Neuron (in vitro differentiated cells): ENCODE data around the gene RNF214.

ENCODE experiments used
- H2AFZ ChIP-seq: one replicate; pipeline ENCODE4 v1.6.1; 2013; ENCODE audit warnings: low read depth, mild to moderate bottlenecking, inconsistent platforms, low read length, moderate library complexity
- H3K27me3 ChIP-seq: one replicate; pipeline ENCODE4 v1.6.1; 2013; ENCODE audit warnings: low read length; ENCODE audit not compliant: insufficient read depth
- H3K36me3 ChIP-seq: one replicate; pipeline ENCODE4 v1.6.1; 2013; ENCODE audit warnings: low read length; ENCODE audit not compliant: insufficient read depth
- H3K4me1 ChIP-seq: one replicate; pipeline ENCODE4 v1.6.1; 2013; ENCODE audit warnings: low read length; ENCODE audit not compliant: insufficient read depth
- H3K4me3 ChIP-seq: 2 replicates; pipeline ENCODE4 v1.5.1; 2013; ENCODE audit warnings: mild to moderate bottlenecking, low read length, moderate library complexity
- H3K9me3 ChIP-seq: one replicate; pipeline ENCODE4 v1.6.1; 2013; ENCODE audit warnings: low read length

The RNF214 gene

GRCh38 chr11:117223741-117224689 lies 8.5 kb upstream of the RNF214 start:
- Histone ChIP-seq H2AFZ (no peak overlapping the region), H3K36me3 (peaks cover 56% of the 10 kb centered on the region), H3K9me3 (no peaks in the 10 kb centered on the region), H3K4me3 (no peak overlapping the region), H3K4me1 (no peaks in the 10 kb centered on the region), H3K27me3 (no peaks in the 10 kb centered on the region)

- H3K4me3 ChIP-seq = no peak overlapping the region
- H3K27me3 ChIP-seq = no peaks in the 10 kb centered on the region
- peaks cover 46% of the 10 kb centered on the region for H3K36me3 ChIP-seq
- H3K9me3 ChIP-seq = no peaks in the 10 kb centered on the region
- H3K4me1 ChIP-seq = peaks cover 2% of the 10 kb centered on the region
- H2AFZ ChIP-seq = no peak overlapping the region
Observed at GRCh38 chr11:117225553-117226170, 6.8 kb upstream of the RNF214 start.

- Histone ChIP-seq H3K36me3 (peaks cover 39% of the 10 kb centered on the region), H3K4me3 (no peak overlapping the region), H2AFZ (no peak overlapping the region), H3K27me3 (no peaks in the 10 kb centered on the region), H3K9me3 (no peaks in the 10 kb centered on the region), H3K4me1 (peaks cover 13% of the 10 kb centered on the region)
Observed at GRCh38 chr11:117226388-117227385, 5.8 kb upstream of the RNF214 start.

GRCh38 chr11:117228091-117228490 lies 4.4 kb upstream of the RNF214 start:
- Histone ChIP-seq H3K36me3 (peaks cover 32% of the 10 kb centered on the region), H3K4me3 (no peak overlapping the region)

GRCh38 chr11:117229411-117229810 lies 3.1 kb upstream of the RNF214 start:
- peaks cover 23% of the 10 kb centered on the region for H3K36me3 ChIP-seq
- H3K9me3 ChIP-seq = no peaks in the 10 kb centered on the region
- no peak overlapping the region for H2AFZ ChIP-seq
- H3K4me1 ChIP-seq = peaks cover 27% of the 10 kb centered on the region
- no peak overlapping the region for H3K4me3 ChIP-seq
- no peaks in the 10 kb centered on the region for H3K27me3 ChIP-seq

More at GRCh38 chr11:117228091-117228490, 4.4 kb upstream of the RNF214 start:
- H3K27me3 ChIP-seq = no peaks in the 10 kb centered on the region
- peaks cover 15% of the 10 kb centered on the region for H3K4me1 ChIP-seq
- H3K9me3 ChIP-seq = no peaks in the 10 kb centered on the region
- H2AFZ ChIP-seq = no peak overlapping the region

GRCh38 chr11:117229931-117230285 lies 2.6 kb upstream of the RNF214 start:
- peaks cover 27% of the 10 kb centered on the region for H3K4me1 ChIP-seq
- no peaks in the 10 kb centered on the region for H3K27me3 ChIP-seq
- H3K36me3 ChIP-seq = peaks cover 22% of the 10 kb centered on the region
- no peak overlapping the region for H2AFZ ChIP-seq
- no peak overlapping the region for H3K4me3 ChIP-seq
- H3K9me3 ChIP-seq = no peaks in the 10 kb centered on the region

- no peak overlapping the region for H2AFZ ChIP-seq
- H3K27me3 ChIP-seq = no peaks in the 10 kb centered on the region
- peak overlapping the region; percentile 85 for H3K4me3 ChIP-seq
- peaks cover 21% of the 10 kb centered on the region for H3K36me3 ChIP-seq
- H3K4me1 ChIP-seq = peaks cover 27% of the 10 kb centered on the region
- no peaks in the 10 kb centered on the region for H3K9me3 ChIP-seq
Observed at GRCh38 chr11:117230286-117230961, 2.0 kb upstream of the RNF214 start.

GRCh38 chr11:117230999-117231841 lies 1.3 kb upstream of the RNF214 start:
- Histone ChIP-seq H3K4me1 (peaks cover 27% of the 10 kb centered on the region), H3K4me3 (peak overlapping the region; percentile 85), H2AFZ (peak overlapping the region; percentile 93), H3K36me3 (peaks cover 20% of the 10 kb centered on the region), H3K9me3 (no peaks in the 10 kb centered on the region), H3K27me3 (no peaks in the 10 kb centered on the region)

- no peaks in the 10 kb centered on the region for H3K27me3 ChIP-seq
- peak within 1 kb of the TSS; percentile 85 for H3K4me3 ChIP-seq
- H2AFZ ChIP-seq = peak within 1 kb of the TSS; percentile 93
- H3K36me3 ChIP-seq = peaks cover 24% of the 10 kb centered on the region
- H3K9me3 ChIP-seq = no peaks in the 10 kb centered on the region
- peaks cover 27% of the 10 kb centered on the region for H3K4me1 ChIP-seq
Observed at GRCh38 chr11:117231842-117232091, 704 bp upstream of the RNF214 start, which contains the start of gene PCSK7. Gene PCSK7 (minus strand): TSS chr11:117232073. CDS start chr11:117229844, 2,229 bp downstream.

GRCh38 chr11:117232911-117233409 lies 489 bp downstream of the RNF214 start:
- peaks cover 27% of the 10 kb centered on the region for H3K4me1 ChIP-seq
- H3K9me3 ChIP-seq = no peaks in the 10 kb centered on the region
- H3K36me3 ChIP-seq = peaks cover 19% of the 10 kb centered on the region
- H3K27me3 ChIP-seq = no peaks in the 10 kb centered on the region
- H2AFZ ChIP-seq = peak overlapping the region; percentile 6
- H3K4me3 ChIP-seq = peak overlapping the region; percentile 85

- peaks cover 56% of the 10 kb centered on the region for H3K36me3 ChIP-seq
Observed at GRCh38 chr11:117238221-117238620, 5.8 kb downstream of the RNF214 start.

More at GRCh38 chr11:117238221-117238620, 5.8 kb downstream of the RNF214 start:
- no peak overlapping the region for H2AFZ ChIP-seq
- no peaks in the 10 kb centered on the region for H3K27me3 ChIP-seq
- H3K4me1 ChIP-seq = peaks cover 10% of the 10 kb centered on the region
- H3K9me3 ChIP-seq = no peaks in the 10 kb centered on the region
- H3K4me3 ChIP-seq = no peak overlapping the region
